GM13976 (cell line): ENCODE data around the gene RP2.

Experiments
- DNase-seq: peaks from one replicate; pipeline ENCODE4 v3.0.0; 2012; ENCODE audit warnings: low spot score
- CTCF ChIP-seq: IDR thresholded peaks from 2 replicates; pipeline ENCODE4 v1.5.1; 2012; ENCODE audit warnings: borderline replicate concordance, mild to moderate bottlenecking; ENCODE audit not compliant: insufficient read depth; ENCODE audit errors: extremely low read depth, missing control alignments, control extremely low read depth
- in situ Hi-C: fragments of 300-500 bp; cut with MboI; formaldehyde crosslinking; loops from one replicate; pipeline ENCODE4 v1.12.0; 2022; ENCODE audit warnings: low sequenced_read_pairs, mixed read lengths, inconsistent platforms; ENCODE audit not compliant: unreplicated experiment

RP2 gene

DNA sequence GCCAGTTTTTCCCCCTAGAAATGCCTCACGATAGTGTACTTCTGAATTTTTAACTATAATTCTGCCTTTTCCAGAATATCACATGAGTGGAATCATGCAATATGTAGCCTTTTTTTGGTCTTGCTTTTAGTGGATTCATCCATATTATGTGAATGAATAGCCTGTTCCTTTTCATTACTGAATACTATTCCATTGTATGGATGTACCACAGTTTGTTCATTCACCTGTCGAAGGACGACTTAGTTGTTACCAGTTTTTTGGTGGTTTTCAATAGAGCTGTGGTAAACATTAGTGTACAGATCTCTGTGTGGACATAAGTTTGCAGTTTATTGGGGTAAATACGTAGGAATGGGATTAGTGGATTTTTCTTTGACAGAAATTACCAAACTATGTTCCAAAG is 83.4 kb downstream of the RP2 start:
- no peak for DNase-seq
- in situ Hi-C loops: no loop called here
- TF ChIP-seq CTCF: no peak

GRCh38 chrX:46922611-46923010 is 85.8 kb downstream of the RP2 start:
- in situ Hi-C loops: no loop called here
- TF ChIP-seq CTCF: no peak
- no peak for DNase-seq

- no peak for DNase-seq
- in situ Hi-C loops: no loop called here
These were observed 90.9 kb downstream of the RP2 start for GRCh38 chrX:46927718-46928117.

GRCh38 chrX:46929439-46930261 is 92.8 kb downstream of the RP2 start:
- DNase-seq: no peak
- in situ Hi-C loops: no loop called here

More at GRCh38 chrX:46927718-46928117, 90.9 kb downstream of the RP2 start:
- no peak for TF ChIP-seq CTCF

More at GRCh38 chrX:46929439-46930261, 92.8 kb downstream of the RP2 start:
- no peak for TF ChIP-seq CTCF
